SK-N-SH (cell line): ENCODE results near the gene PLCL2. TPM values are rescaled to one million over a fixed set of nuclear protein-coding genes. Genes with fewer than 3 reads are reported as not detected.
"Not testable (repeated sequence)": the region's sequence is repeated elsewhere in the genome, so short reads cannot be mapped to it uniquely, and the experiment has no call there.

Experiments
- CTCF ChIA-PET: fragments of 300-600, 350-600 bp; formaldehyde crosslinking; extraction: SDS; loops from one replicate; lab custom pipeline; 2021; lab: Yijun Ruan, JAX
- POLR2A ChIA-PET: fragments of 350-600 bp; sonication (Branson Sonifier 250); formaldehyde crosslinking; extraction: SDS; loops from one replicate; lab custom pipeline; 2020; ENCODE audit warnings: antibody characterized with exemption, inconsistent platforms; lab: Yijun Ruan, JAX
- DNase-seq: peaks from one replicate; pipeline ENCODE4 v3.0.0; 2012
- H2AFZ ChIP-seq: fragments of 200-600 bp; sonication (generic); 2 replicates; pipeline ENCODE4 v1.8.1; 2016; ENCODE audit warnings: antibody characterized with exemption, mild to moderate bottlenecking, low read depth
- H3F3A ChIP-seq: fragments of 200-600 bp; sonication (generic); replicated peaks from 2 replicates; pipeline ENCODE3; 2016; ENCODE audit warnings: antibody characterized with exemption, mild to moderate bottlenecking; ENCODE audit not compliant: insufficient read depth
- H3K27ac ChIP-seq, 2 experiments: fragments of 200-500 bp in 1 of 2; fragments of 200-600 bp in 1 of 2; sonication (Bioruptor generic) in 1 of 2; sonication (generic), shearing (Covaris generic) in 1 of 2; 2 replicates each; pipeline versions ENCODE4 v1.5.1 to v1.6.1; 2014 to 2016; ENCODE audit warnings: low read depth in 2 of 2, inconsistent platforms in 1 of 2, low read length in 1 of 2, mild to moderate bottlenecking in 1 of 2, mixed read lengths in 1 of 2
- H3K27me3 ChIP-seq: fragments of 200-600 bp; sonication (generic), shearing (Covaris generic); 2 replicates; pipeline ENCODE4 v1.6.1; 2016; ENCODE audit warnings: mixed run types; ENCODE audit not compliant: insufficient read depth
- H3K36me3 ChIP-seq, 2 experiments: fragments of 200-500 bp in 1 of 2; fragments of 200-600 bp in 1 of 2; sonication (Bioruptor generic) in 1 of 2; sonication (generic) in 1 of 2; replicated peaks in 1 of 2; 2 replicates each; pipeline versions ENCODE3 to v1.5.1; 2014 to 2016; ENCODE audit warnings: low read length in 1 of 2, mild to moderate bottlenecking in 1 of 2; ENCODE audit not compliant: insufficient read depth in 2 of 2, control insufficient read depth in 1 of 2
- H3K4me1 ChIP-seq, 2 experiments: fragments of 200-500 bp in 1 of 2; fragments of 200-600 bp in 1 of 2; sonication (Bioruptor generic) in 1 of 2; sonication (generic), shearing (Covaris generic) in 1 of 2; 2 replicates each; pipeline versions ENCODE4 v1.5.1 to v1.6.1; 2014 to 2016; ENCODE audit warnings: low read depth in 1 of 2, low read length in 1 of 2, mixed run types in 1 of 2; ENCODE audit not compliant: insufficient read depth in 2 of 2, control insufficient read depth in 1 of 2
- H3K4me2 ChIP-seq: fragments of 200-600 bp; sonication (generic), shearing (Covaris generic); 2 replicates; pipeline ENCODE4 v1.6.1; 2017; ENCODE audit warnings: mixed run types
- H3K4me3 ChIP-seq, 2 experiments: fragments of 200-500 bp in 1 of 2; fragments of 200-600 bp in 1 of 2; sonication (Bioruptor generic) in 1 of 2; sonication (generic), shearing (Covaris generic) in 1 of 2; 2 replicates each; pipeline versions ENCODE4 v1.5.1 to v1.8.1; 2014 to 2016; ENCODE audit warnings: low read depth in 2 of 2, inconsistent platforms in 1 of 2, low read length in 1 of 2, mild to moderate bottlenecking in 1 of 2, mixed read lengths in 1 of 2, moderate library complexity in 1 of 2
- H3K79me2 ChIP-seq: fragments of 200-600 bp; sonication (generic); 2 replicates; pipeline ENCODE4 v1.8.1; 2017; ENCODE audit warnings: mild to moderate bottlenecking; ENCODE audit not compliant: insufficient read depth
- H3K9ac ChIP-seq: fragments of 200-600 bp; sonication (generic); 2 replicates; pipeline ENCODE4 v1.6.1; 2017; ENCODE audit warnings: mixed run types
- H3K9me2 ChIP-seq: fragments of 200-600 bp; sonication (generic); 2 replicates; pipeline ENCODE4 v1.6.1; 2017; ENCODE audit warnings: mixed run types
- H3K9me3 ChIP-seq: fragments of 200-600 bp; sonication (generic); 2 replicates; pipeline ENCODE4 v1.6.1; 2017; ENCODE audit warnings: mixed run types, mild to moderate bottlenecking, moderate library complexity
- H4K20me1 ChIP-seq: fragments of 200-600 bp; sonication (generic); 2 replicates; pipeline ENCODE4 v1.6.1; 2017; ENCODE audit warnings: mild to moderate bottlenecking, mixed run types; ENCODE audit not compliant: insufficient read depth
- CHD2 ChIP-seq: fragments of 150-350 bp; IDR thresholded peaks from 2 replicates; pipeline ENCODE4 v1.6.1; 2018; ENCODE audit warnings: low read length; ENCODE audit not compliant: partially characterized antibody
- ELF1 ChIP-seq: IDR thresholded peaks from 2 replicates; pipeline ENCODE4 v1.4.0; 2012
- EP300 ChIP-seq, 2 experiments: IDR thresholded peaks; 2 replicates each; pipeline versions ENCODE4 v1.4.0 to v1.6.1; 2012; ENCODE audit warnings: borderline replicate concordance in 1 of 2, low read depth in 1 of 2, low read length in 1 of 2
- EZH2phosphoT487 ChIP-seq: fragments of 200-600 bp; sonication (generic); IDR thresholded peaks from 2 replicates; pipeline ENCODE4 v1.6.1; 2017; ENCODE audit warnings: low read depth, mixed run types, mild to moderate bottlenecking, antibody characterized with exemption, moderate library complexity, borderline replicate concordance
- JUND ChIP-seq: IDR thresholded peaks from 2 replicates; pipeline ENCODE4 v1.4.0; 2012
- MEF2A ChIP-seq: IDR thresholded peaks from 2 replicates; pipeline ENCODE4 v1.4.0; 2012; ENCODE audit warnings: low read depth, borderline replicate concordance
- POLR2AphosphoS5 ChIP-seq: IDR thresholded peaks from 2 replicates; pipeline ENCODE4 v1.6.1; 2012; ENCODE audit warnings: low read depth, low read length
- RAD21 ChIP-seq: IDR thresholded peaks from 2 replicates; pipeline ENCODE4 v1.6.1; 2012; ENCODE audit warnings: mild to moderate bottlenecking, low read length
- RCOR1 ChIP-seq: fragments of 150-350 bp; IDR thresholded peaks from 2 replicates; pipeline ENCODE4 v1.6.1; 2017; ENCODE audit warnings: antibody characterized with exemption, low read length
- RFX5 ChIP-seq: IDR thresholded peaks from 2 replicates; pipeline ENCODE4 v1.6.1; 2012; ENCODE audit warnings: mild to moderate bottlenecking, improper control_type of control experiment, low read length
- SIN3A ChIP-seq: IDR thresholded peaks from 2 replicates; pipeline ENCODE4 v1.6.1; 2012; ENCODE audit warnings: low read depth, mild to moderate bottlenecking, low read length, moderate library complexity, borderline replicate concordance
- TAF1 ChIP-seq: IDR thresholded peaks from 2 replicates; pipeline ENCODE4 v1.6.1; 2012; ENCODE audit warnings: low read depth, mild to moderate bottlenecking, low read length, moderate library complexity, borderline replicate concordance
- TCF12 ChIP-seq: IDR thresholded peaks from 2 replicates; pipeline ENCODE4 v1.4.0; 2012
- TEAD4 ChIP-seq: IDR thresholded peaks from 2 replicates; pipeline ENCODE4 v1.4.0; 2012; ENCODE audit warnings: mild to moderate bottlenecking, borderline replicate concordance; ENCODE audit not compliant: insufficient read depth
- WGBS: methylation state at CpG from one replicate; pipeline ENCODE4 v1.1.6; 2017; ENCODE audit warnings: low lambda C conversion rate; 5-methylcytosine and 5-hydroxymethylcytosine counted together
- polyA plus RNA-seq, 3 experiments: library from polyadenylated mRNA; depleted of rRNA; stranded (reverse); fragments of >200 nt; gene quantifications; 2 replicates each; pipeline ENCODE4 v1.2.3, GENCODE V29; 2012
- TF ChIP-seq, protein P1 (sequence below): fragments of 150-350 bp; IDR thresholded peaks from 2 replicates; pipeline ENCODE4 v1.6.1; 2017; ENCODE audit warnings: antibody characterized with exemption, low read length, low read depth, borderline replicate concordance
- TF ChIP-seq, protein P2 (sequence below): IDR thresholded peaks from 2 replicates; pipeline ENCODE4 v1.4.0; 2012; ENCODE audit warnings: low read depth, borderline replicate concordance
- TF ChIP-seq, protein P3 (sequence below): IDR thresholded peaks from 2 replicates; pipeline ENCODE4 v1.4.0; 2012; ENCODE audit warnings: low read depth, borderline replicate concordance

PLCL2 gene
- polyA plus RNA-seq, 1 of the 3 experiments (the other 2 are of a cell fraction): 0.85 TPM

DNA sequence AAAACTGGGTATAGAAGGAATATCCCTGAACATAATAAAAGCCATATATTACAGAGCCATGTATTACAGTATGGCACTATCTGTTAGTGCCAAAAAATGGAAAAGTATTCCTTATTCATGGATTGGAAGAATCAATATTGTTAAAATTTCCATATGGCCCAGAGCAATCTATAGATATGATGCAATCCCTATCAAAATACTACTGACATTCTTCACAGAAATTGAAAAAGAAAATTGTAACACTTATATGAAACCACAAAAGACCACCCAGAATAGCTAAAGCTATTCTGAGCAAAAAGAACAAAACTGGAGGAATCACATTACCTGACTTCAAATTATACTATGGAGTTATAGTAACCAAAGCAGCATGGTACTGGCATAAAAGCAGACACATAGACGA, 218.8 kb downstream of the PLCL2 start:
- H3K9me3 ChIP-seq: no peaks in the 10 kb centered on the region
- no peak overlapping the region for H3K27ac ChIP-seq
- POLR2A ChIA-PET: no interaction called here
- no peak for DNase-seq
- no peaks in the 10 kb centered on the region for H3K36me3 ChIP-seq
- H3K27me3 ChIP-seq: no peaks in the 10 kb centered on the region
- TF ChIP-seq RAD21 (no peak), MEF2A (no peak), TAF1 (no peak), RFX5 (no peak), TCF12 (no peak), JUND (no peak), RCOR1 (no peak), POLR2AphosphoS5 (no peak), SIN3A (no peak)
- TF ChIP-seq, protein P1, sequence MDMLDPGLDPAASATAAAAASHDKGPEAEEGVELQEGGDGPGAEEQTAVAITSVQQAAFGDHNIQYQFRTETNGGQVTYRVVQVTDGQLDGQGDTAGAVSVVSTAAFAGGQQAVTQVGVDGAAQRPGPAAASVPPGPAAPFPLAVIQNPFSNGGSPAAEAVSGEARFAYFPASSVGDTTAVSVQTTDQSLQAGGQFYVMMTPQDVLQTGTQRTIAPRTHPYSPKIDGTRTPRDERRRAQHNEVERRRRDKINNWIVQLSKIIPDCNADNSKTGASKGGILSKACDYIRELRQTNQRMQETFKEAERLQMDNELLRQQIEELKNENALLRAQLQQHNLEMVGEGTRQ: no peak
- TF ChIP-seq, protein P2, sequence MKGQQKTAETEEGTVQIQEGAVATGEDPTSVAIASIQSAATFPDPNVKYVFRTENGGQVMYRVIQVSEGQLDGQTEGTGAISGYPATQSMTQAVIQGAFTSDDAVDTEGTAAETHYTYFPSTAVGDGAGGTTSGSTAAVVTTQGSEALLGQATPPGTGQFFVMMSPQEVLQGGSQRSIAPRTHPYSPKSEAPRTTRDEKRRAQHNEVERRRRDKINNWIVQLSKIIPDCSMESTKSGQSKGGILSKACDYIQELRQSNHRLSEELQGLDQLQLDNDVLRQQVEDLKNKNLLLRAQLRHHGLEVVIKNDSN: no peak
- TF ChIP-seq, all 33 proteins: peak for 0
- Histone ChIP-seq H3K4me3 (no peak overlapping the region), H3F3A (no peaks in the 10 kb centered on the region), H3K79me2 (no peaks in the 10 kb centered on the region), H3K9me2 (no peaks in the 10 kb centered on the region), H2AFZ (no peak overlapping the region), H3K9ac (no peak overlapping the region), H3K4me2 (no peak overlapping the region), H4K20me1 (no peaks in the 10 kb centered on the region), H3K4me1 (no peaks in the 10 kb centered on the region)
- CTCF ChIA-PET: no interaction called here
- WGBS: 9% methylated on average over 1 of the region's 1 CpG

DNA sequence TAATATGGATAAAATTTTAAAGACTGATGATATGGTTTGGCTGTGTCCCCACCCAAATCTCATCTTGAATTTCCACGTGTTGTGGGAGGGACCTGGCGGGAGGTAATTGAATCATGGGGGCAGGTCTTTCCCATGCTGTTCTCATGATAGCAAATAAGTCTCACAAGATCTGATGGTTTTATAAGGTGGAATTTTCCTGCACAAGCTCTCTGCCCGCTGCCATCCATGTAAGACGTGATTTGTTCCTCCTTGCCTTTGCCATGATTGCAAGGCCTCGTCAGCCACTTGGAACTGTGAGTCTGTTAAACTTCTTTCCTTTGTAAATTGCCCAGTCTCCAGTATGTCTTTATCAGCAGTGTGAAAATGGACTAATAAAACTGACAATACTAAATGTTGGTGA, 222.0 kb downstream of the PLCL2 start:
- DNase-seq, POLR2A ChIA-PET, H2AFZ ChIP-seq, H3K9ac ChIP-seq, H3F3A ChIP-seq, H3K27me3 ChIP-seq, H3K27ac ChIP-seq, H3K79me2 ChIP-seq, H3K4me2 ChIP-seq, H3K4me1 ChIP-seq, H3K4me3 ChIP-seq, CTCF ChIA-PET, H3K9me2 ChIP-seq, H3K9me3 ChIP-seq, H4K20me1 ChIP-seq, H3K36me3 ChIP-seq: not testable (repeated sequence)
- 56% methylated on average over 5 of the region's 5 CpGs for WGBS

DNA sequence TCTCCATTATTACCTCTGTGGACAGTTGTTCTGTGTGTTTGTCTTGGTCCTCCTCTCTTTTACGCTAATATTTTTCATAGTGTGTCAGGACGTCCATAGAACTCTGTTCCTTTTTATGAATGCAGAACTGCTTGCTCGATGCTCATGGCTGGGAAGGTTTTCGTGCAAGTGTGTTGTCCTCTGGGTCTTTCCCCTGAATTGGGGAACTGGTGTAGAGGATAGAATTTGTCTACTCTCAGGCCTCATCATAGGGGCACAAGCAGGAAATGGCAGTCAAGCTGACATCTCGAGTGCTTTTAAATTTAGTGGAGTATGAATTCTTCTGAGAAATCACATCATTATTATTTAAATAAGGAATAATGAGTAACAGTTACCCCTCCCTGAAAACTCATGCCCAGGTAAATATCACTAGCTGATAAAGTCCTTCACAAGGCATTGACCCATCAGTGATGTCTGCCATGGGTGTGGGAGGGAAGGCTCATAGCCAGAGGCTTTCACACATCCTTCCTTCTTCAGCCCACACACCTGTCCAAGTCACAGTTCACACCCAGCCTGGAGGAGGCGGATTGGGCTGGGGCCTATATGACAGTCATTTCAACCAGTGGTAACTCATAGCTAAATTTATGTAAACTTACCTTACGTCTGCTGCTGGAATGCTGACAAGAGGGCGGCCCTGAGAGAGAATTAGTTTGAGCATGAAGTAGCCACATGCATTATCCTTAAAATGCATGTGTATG, 226.1 kb downstream of the PLCL2 start:
- H3K79me2 ChIP-seq: no peaks in the 10 kb centered on the region
- no peaks in the 10 kb centered on the region for H3K36me3 ChIP-seq
- DNase-seq: no peak
- 55% methylated on average over 8 of the region's 8 CpGs for WGBS
- no peaks in the 10 kb centered on the region for H3K27me3 ChIP-seq
- no peak overlapping the region for H2AFZ ChIP-seq
- no peak overlapping the region for H3K27ac ChIP-seq
- H3K4me3 ChIP-seq: no peak overlapping the region
- ChIA-PET POLR2A (no interaction called here), CTCF (no interaction called here)
- H3K9ac ChIP-seq: no peak overlapping the region
- H3K4me2 ChIP-seq: no peak overlapping the region
- H3K9me3 ChIP-seq: no peaks in the 10 kb centered on the region
- H4K20me1 ChIP-seq: no peaks in the 10 kb centered on the region
- no peaks in the 10 kb centered on the region for H3K4me1 ChIP-seq
- no peaks in the 10 kb centered on the region for H3K9me2 ChIP-seq
- H3F3A ChIP-seq: no peaks in the 10 kb centered on the region
- no peak for TF ChIP-seq ELF1
- TF ChIP-seq TEAD4: no peak
- TF ChIP-seq CHD2: no peak
- TF ChIP-seq SIN3A: no peak
- TF ChIP-seq EP300 (IDR thresholded peaks at IDR 0.05; ENCODE audit: borderline replicate concordance in 1 of 2, low read depth in 1 of 2, low read length in 1 of 2): no peak
- TF ChIP-seq, protein P3, sequence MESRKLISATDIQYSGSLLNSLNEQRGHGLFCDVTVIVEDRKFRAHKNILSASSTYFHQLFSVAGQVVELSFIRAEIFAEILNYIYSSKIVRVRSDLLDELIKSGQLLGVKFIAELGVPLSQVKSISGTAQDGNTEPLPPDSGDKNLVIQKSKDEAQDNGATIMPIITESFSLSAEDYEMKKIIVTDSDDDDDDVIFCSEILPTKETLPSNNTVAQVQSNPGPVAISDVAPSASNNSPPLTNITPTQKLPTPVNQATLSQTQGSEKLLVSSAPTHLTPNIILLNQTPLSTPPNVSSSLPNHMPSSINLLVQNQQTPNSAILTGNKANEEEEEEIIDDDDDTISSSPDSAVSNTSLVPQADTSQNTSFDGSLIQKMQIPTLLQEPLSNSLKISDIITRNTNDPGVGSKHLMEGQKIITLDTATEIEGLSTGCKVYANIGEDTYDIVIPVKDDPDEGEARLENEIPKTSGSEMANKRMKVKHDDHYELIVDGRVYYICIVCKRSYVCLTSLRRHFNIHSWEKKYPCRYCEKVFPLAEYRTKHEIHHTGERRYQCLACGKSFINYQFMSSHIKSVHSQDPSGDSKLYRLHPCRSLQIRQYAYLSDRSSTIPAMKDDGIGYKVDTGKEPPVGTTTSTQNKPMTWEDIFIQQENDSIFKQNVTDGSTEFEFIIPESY: no peak
- TF ChIP-seq, protein P1: no peak
- TF ChIP-seq EZH2phosphoT487: no peak
- TF ChIP-seq RCOR1: no peak
